Cortex of kidney (tissue), 1 donor: ENCODE data around the gene ADD2.
"Not testable (repeated sequence)": the region's sequence is repeated elsewhere in the genome, so short reads cannot be mapped to it uniquely, and the experiment has no call there.

Experiments
- DNase-seq: peaks from one replicate; lab custom pipeline; 2025; lab: John Stamatoyannopoulos, UW

ADD2 gene

GRCh38 chr2:70767699-70768589 lies at the start of gene ADD2:
TSS of gene ADD2 (minus strand) at chr2:70768200. CDS start at chr2:70706408, 61,792 bp downstream.
- no peak for DNase-seq

GRCh38 chr2:70817284-70817954 lies 49.4 kb upstream of the ADD2 start:
- DNase-seq, result no peak

- no peak for DNase-seq
These were observed 48.7 kb upstream of the ADD2 start for GRCh38 chr2:70816726-70817125.

- DNase-seq, result no peak
These were observed 41.3 kb upstream of the ADD2 start for GRCh38 chr2:70808983-70809958.

- no peak for DNase-seq
These were observed 39.8 kb upstream of the ADD2 start for GRCh38 chr2:70807828-70808118.

- DNase-seq, result no peak
These were observed 39.3 kb upstream of the ADD2 start for GRCh38 chr2:70807102-70807827.

GRCh38 chr2:70806620-70807019 lies 38.6 kb upstream of the ADD2 start:
- DNase-seq, result no peak

GRCh38 chr2:70806013-70806412 lies 38.0 kb upstream of the ADD2 start:
- DNase-seq, result no peak

GRCh38 chr2:70801607-70802263 lies 33.7 kb upstream of the ADD2 start:
- DNase-seq, result no peak

- no peak for DNase-seq
These were observed 31.7 kb upstream of the ADD2 start for GRCh38 chr2:70799706-70800105.

- not testable (repeated sequence) for DNase-seq
These were observed 30.0 kb upstream of the ADD2 start for GRCh38 chr2:70797996-70798395.

- no peak for DNase-seq
These were observed 29.5 kb upstream of the ADD2 start for GRCh38 chr2:70797506-70797905.

- no peak for DNase-seq
These were observed 28.3 kb upstream of the ADD2 start for GRCh38 chr2:70796262-70796661.

GRCh38 chr2:70795164-70795995 lies 27.4 kb upstream of the ADD2 start:
- DNase-seq, result no peak

- DNase-seq, result no peak
These were observed 25.4 kb upstream of the ADD2 start for GRCh38 chr2:70793450-70793849.

- no peak for DNase-seq
These were observed 22.3 kb upstream of the ADD2 start, which contains the start of gene FIGLA for GRCh38 chr2:70790136-70790828. TSS of gene FIGLA (minus strand) at chr2:70790643. CDS start at chr2:70790638, 5 bp downstream.

- no peak for DNase-seq
These were observed 21.5 kb upstream of the ADD2 start for GRCh38 chr2:70789304-70790135.

- no peak for DNase-seq
These were observed 17.3 kb upstream of the ADD2 start for GRCh38 chr2:70785137-70785911.
